Loucy (cell line): ENCODE measurements around the gene RD3L.

ENCODE experiments used
- H2AFZ ChIP-seq: fragments of 200-600 bp; sonication (generic); 2 replicates; pipeline ENCODE4 v1.6.0; 2016; ENCODE audit warnings: antibody characterized with exemption, mild to moderate bottlenecking, low read length, moderate library complexity
- H3F3A ChIP-seq: fragments of 200-600 bp; 2 replicates; pipeline ENCODE4 v1.6.0; 2016; ENCODE audit warnings: antibody characterized with exemption, low read depth, mild to moderate bottlenecking
- H3K27me3 ChIP-seq: fragments of 200-600 bp; sonication (generic); 2 replicates; pipeline ENCODE4 v1.6.1; 2014; ENCODE audit warnings: low read length, mild to moderate bottlenecking; ENCODE audit not compliant: insufficient read depth, poor library complexity, severe bottlenecking
- H3K36me3 ChIP-seq: fragments of 200-600 bp; sonication (generic); 2 replicates; pipeline ENCODE4 v1.6.1; 2016; ENCODE audit warnings: low read length; ENCODE audit not compliant: insufficient read depth
- H3K4me1 ChIP-seq: fragments of 200-600 bp; sonication (generic); 2 replicates; pipeline ENCODE4 v1.5.1; 2014; ENCODE audit warnings: low read length, mild to moderate bottlenecking; ENCODE audit not compliant: insufficient read depth, poor library complexity, severe bottlenecking
- H3K4me2 ChIP-seq: fragments of 200-600 bp; sonication (generic); 2 replicates; pipeline ENCODE4 v1.6.0; 2014; ENCODE audit warnings: antibody characterized with exemption, low read length, low read depth, mild to moderate bottlenecking; ENCODE audit not compliant: poor library complexity, severe bottlenecking
- H3K4me3 ChIP-seq: fragments of 200-600 bp; sonication (generic); 2 replicates; pipeline ENCODE4 v1.5.1; 2014; ENCODE audit warnings: low read length, mild to moderate bottlenecking, mixed read lengths; ENCODE audit not compliant: poor library complexity, severe bottlenecking
- H3K79me2 ChIP-seq: fragments of 200-600 bp; sonication (generic); 2 replicates; pipeline ENCODE4 v1.6.1; 2014; ENCODE audit warnings: low read length; ENCODE audit not compliant: insufficient read depth
- H3K9ac ChIP-seq: fragments of 200-600 bp; sonication (generic); 2 replicates; pipeline ENCODE4 v1.6.0; 2014; ENCODE audit warnings: mild to moderate bottlenecking, low read depth, low read length, moderate library complexity; ENCODE audit not compliant: poor library complexity, severe bottlenecking
- H3K9me2 ChIP-seq: fragments of 200-600 bp; sonication (generic); replicated peaks from 2 replicates; pipeline ENCODE4 v1.6.1; 2016; ENCODE audit warnings: low read depth, low read length, mixed read lengths
- H3K9me3 ChIP-seq: fragments of 200-600 bp; sonication (generic); 2 replicates; pipeline ENCODE4 v1.6.1; 2014; ENCODE audit warnings: mild to moderate bottlenecking, antibody characterized with exemption, low read length, low read depth; ENCODE audit not compliant: insufficient read depth
- H4K20me1 ChIP-seq: fragments of 200-600 bp; sonication (generic); 2 replicates; pipeline ENCODE4 v1.6.0; 2014; ENCODE audit warnings: antibody characterized with exemption, low read length, mild to moderate bottlenecking; ENCODE audit not compliant: insufficient read depth, poor library complexity, severe bottlenecking
- EZH2phosphoT487 ChIP-seq: fragments of 200-600 bp; IDR thresholded peaks from 2 replicates; pipeline ENCODE4 v1.6.1; 2018; ENCODE audit warnings: antibody characterized with exemption, mild to moderate bottlenecking, moderate library complexity, borderline replicate concordance
- TF ChIP-seq, protein P1 (sequence below): fragments of 200-600 bp; sonication (generic); conservative IDR thresholded peaks from 2 replicates; pipeline ENCODE4 v1.5.1; 2014; ENCODE audit warnings: mild to moderate bottlenecking, antibody characterized with exemption, low read length

The RD3L gene

DNA sequence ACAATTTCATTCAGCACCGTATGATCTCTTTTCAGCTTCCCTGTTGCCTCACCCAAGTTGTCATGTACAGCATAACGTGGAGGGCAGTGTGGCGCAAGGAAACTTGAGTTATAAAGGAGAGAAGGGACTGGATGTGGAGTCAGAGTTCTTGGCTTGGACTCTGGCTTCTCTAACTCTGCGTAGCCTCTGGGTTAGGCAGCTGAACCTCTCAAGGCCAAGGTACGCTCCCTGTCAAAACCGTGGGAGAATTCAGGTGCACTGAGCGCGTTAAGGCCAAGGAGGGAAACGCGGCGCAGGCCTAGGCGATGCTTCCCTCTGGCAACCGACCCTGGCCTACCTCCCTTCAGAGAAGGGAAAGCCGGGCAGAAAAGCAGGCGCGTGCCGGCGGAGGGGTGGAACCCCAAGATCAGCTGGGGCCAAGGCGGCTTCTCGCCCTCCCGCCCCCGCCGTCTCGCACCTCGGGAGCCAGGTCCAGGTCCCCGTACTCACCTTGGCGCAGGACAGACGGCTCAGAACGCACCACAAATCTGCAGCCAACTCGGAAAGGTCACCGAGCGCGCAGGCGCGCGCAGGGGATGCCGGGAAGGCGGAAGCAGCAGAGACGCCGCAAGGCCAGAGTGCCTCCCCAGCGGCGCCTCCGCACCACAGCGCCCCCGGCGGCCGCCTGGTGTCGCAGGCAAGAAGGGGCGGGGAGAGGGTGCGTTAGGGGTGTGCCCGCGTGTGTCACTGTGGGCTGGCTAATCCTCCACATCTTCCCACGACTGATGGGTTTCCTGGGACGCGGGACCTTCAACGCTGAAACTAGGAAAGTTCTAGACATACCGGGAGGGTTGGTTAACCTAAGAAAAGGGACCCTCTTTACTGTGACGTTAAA is 21.1 kb downstream of the RD3L start:
- H4K20me1 ChIP-seq = peaks cover 25% of the 10 kb centered on the region
- peaks cover 50% of the 10 kb centered on the region for H3K79me2 ChIP-seq
- no peaks in the 10 kb centered on the region for H3K9me2 ChIP-seq
- no peaks in the 10 kb centered on the region for H3K27me3 ChIP-seq
- peak overlapping the region; percentile 96 for H2AFZ ChIP-seq
- TF ChIP-seq EZH2phosphoT487 = no peak
- TF ChIP-seq, protein P1, sequence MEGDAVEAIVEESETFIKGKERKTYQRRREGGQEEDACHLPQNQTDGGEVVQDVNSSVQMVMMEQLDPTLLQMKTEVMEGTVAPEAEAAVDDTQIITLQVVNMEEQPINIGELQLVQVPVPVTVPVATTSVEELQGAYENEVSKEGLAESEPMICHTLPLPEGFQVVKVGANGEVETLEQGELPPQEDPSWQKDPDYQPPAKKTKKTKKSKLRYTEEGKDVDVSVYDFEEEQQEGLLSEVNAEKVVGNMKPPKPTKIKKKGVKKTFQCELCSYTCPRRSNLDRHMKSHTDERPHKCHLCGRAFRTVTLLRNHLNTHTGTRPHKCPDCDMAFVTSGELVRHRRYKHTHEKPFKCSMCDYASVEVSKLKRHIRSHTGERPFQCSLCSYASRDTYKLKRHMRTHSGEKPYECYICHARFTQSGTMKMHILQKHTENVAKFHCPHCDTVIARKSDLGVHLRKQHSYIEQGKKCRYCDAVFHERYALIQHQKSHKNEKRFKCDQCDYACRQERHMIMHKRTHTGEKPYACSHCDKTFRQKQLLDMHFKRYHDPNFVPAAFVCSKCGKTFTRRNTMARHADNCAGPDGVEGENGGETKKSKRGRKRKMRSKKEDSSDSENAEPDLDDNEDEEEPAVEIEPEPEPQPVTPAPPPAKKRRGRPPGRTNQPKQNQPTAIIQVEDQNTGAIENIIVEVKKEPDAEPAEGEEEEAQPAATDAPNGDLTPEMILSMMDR = peak; percentile 83
- H3F3A ChIP-seq = no peaks in the 10 kb centered on the region; the same call in 1 of the 2 replicates
- peak overlapping the region; percentile 77 for H3K4me2 ChIP-seq
- peaks cover 10% of the 10 kb centered on the region for H3K4me1 ChIP-seq
- H3K4me3 ChIP-seq = peak overlapping the region; percentile 97
- no peaks in the 10 kb centered on the region for H3K9me3 ChIP-seq
- H3K9ac ChIP-seq = peak overlapping the region; percentile 92
- no peaks in the 10 kb centered on the region for H3K36me3 ChIP-seq

DNA sequence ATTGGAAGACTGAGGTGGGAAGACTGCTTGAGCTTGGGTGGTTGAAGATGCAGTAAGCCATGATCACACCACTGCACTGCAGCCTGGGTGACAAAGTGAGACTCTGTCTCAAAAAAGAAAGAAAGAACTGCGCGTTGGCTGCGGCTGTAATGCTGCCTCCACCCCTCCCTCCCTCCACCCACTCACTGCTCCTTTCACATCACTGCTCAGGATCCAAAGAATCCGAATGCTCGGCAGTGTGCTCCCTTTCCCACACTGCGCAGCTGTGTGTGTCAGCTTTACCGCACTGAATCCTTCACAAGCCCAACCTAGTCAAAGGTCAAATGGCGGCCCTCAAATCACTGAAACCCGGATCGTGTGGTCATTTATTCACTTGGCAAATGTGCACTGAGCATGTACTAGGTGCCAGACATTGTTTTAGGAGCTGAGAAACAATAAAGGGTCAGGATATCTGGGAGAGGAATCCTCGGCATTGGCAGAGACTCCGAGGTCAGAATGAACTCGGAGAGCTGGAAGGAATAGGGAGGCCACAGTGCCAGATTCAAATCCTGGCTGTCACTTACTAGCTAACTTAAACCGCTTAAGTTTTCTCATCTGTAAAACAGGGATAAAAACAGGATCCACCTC is 25.6 kb downstream of the RD3L start:
- Histone ChIP-seq H4K20me1 (peaks cover 25% of the 10 kb centered on the region), H3K9me2 (no peaks in the 10 kb centered on the region), H3K9ac (no peak overlapping the region), H3F3A (no peaks in the 10 kb centered on the region), H3K27me3 (no peaks in the 10 kb centered on the region), H3K36me3 (peaks cover 29% of the 10 kb centered on the region; the same call in 1 of the 2 replicates), H2AFZ (no peak overlapping the region), H3K79me2 (peaks cover 59% of the 10 kb centered on the region), H3K4me2 (no peak overlapping the region), H3K4me3 (no peak overlapping the region), H3K4me1 (peaks cover 6% of the 10 kb centered on the region), H3K9me3 (no peaks in the 10 kb centered on the region)
- TF ChIP-seq EZH2phosphoT487 = no peak
- TF ChIP-seq, protein P1 = no peak

DNA sequence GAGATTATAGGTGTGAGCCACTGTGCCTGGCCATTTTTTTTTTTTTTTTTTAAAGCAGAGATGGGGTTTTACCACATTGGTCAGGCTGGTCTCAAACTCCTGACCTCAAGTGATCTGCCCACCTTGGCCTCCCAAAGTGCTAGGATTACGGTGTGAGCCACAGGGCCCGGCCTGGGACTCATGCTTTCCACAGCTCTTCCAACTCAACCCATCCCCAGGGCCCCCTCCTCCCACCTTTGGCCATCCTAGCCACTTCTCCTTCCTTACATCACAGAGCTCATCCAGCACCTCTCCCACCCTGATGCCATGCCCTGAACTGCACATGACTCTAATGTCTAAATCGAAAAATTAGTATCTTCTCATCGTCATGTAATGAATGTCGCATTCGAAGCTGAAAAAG is 26.7 kb downstream of the RD3L start:
- no peaks in the 10 kb centered on the region for H3K9me3 ChIP-seq
- no peaks in the 10 kb centered on the region for H3F3A ChIP-seq
- H3K27me3 ChIP-seq = no peaks in the 10 kb centered on the region
- H4K20me1 ChIP-seq = peaks cover 19% of the 10 kb centered on the region
- H3K9ac ChIP-seq = no peak overlapping the region
- no peak overlapping the region for H3K4me3 ChIP-seq
- peaks cover 52% of the 10 kb centered on the region for H3K79me2 ChIP-seq
- no peak overlapping the region for H2AFZ ChIP-seq
- H3K9me2 ChIP-seq = no peaks in the 10 kb centered on the region
- peaks cover 37% of the 10 kb centered on the region; the same call in 1 of the 2 replicates for H3K36me3 ChIP-seq
- TF ChIP-seq, protein P1 = no peak
- TF ChIP-seq EZH2phosphoT487 = no peak
- no peak overlapping the region for H3K4me2 ChIP-seq
- H3K4me1 ChIP-seq = peaks cover 6% of the 10 kb centered on the region
